Stimulated activated CD4-positive, alpha-beta T cell treated with anti-CD3 and anti-CD28 coated beads, Interleukin-15, amount 100 ng/mL, for 48 hours (primary cell): Measurements from ENCODE around the gene NEUROG3.
A peak's percentile ranks its signal among the peaks of the same experiment; 100 is the strongest.

ENCODE experiments used
- DNase-seq, 2 donors: peaks; one replicate each; pipeline ENCODE4 v3.0.0-alpha.2; 2020; ENCODE audit warnings: low read depth in 2 of 2

Gene NEUROG3

GRCh38 chr10:69573056-69573806 is at the start of gene NEUROG3:
Gene NEUROG3 (minus strand): TSS chr10:69573422. CDS start chr10:69573043, 379 bp downstream.
- DNase-seq: no peak

GRCh38 chr10:69620625-69621024 is 47.4 kb upstream of the NEUROG3 start:
- no peak for DNase-seq

- DNase-seq: no peak
Measured at GRCh38 chr10:69619626-69620025, 46.4 kb upstream of the NEUROG3 start.

GRCh38 chr10:69618746-69619145 is 45.5 kb upstream of the NEUROG3 start:
- no peak for DNase-seq

- no peak for DNase-seq
Measured at GRCh38 chr10:69616358-69616757, 43.1 kb upstream of the NEUROG3 start.

- DNase-seq: no peak
Measured at GRCh38 chr10:69614130-69614529, 40.9 kb upstream of the NEUROG3 start.

- DNase-seq: no peak
Measured at GRCh38 chr10:69612760-69613159, 39.5 kb upstream of the NEUROG3 start.

- no peak for DNase-seq
Measured at GRCh38 chr10:69609077-69609476, 35.9 kb upstream of the NEUROG3 start.

- no peak for DNase-seq
Measured at GRCh38 chr10:69600761-69601330, 27.6 kb upstream of the NEUROG3 start.

GRCh38 chr10:69588358-69588757 is 15.1 kb upstream of the NEUROG3 start:
- DNase-seq: no peak

GRCh38 chr10:69584624-69585023 is 11.4 kb upstream of the NEUROG3 start:
- DNase-seq: no peak

- DNase-seq: no peak
Measured at GRCh38 chr10:69583106-69583505, 9.9 kb upstream of the NEUROG3 start.

- no peak for DNase-seq
Measured at GRCh38 chr10:69580435-69580834, 7.2 kb upstream of the NEUROG3 start.

GRCh38 chr10:69579464-69580060 is 6.3 kb upstream of the NEUROG3 start:
- no peak for DNase-seq

GRCh38 chr10:69578508-69578991 is 5.3 kb upstream of the NEUROG3 start:
- DNase-seq: no peak

- no peak for DNase-seq
Measured at GRCh38 chr10:69577268-69578232, 4.3 kb upstream of the NEUROG3 start.

- no peak for DNase-seq
Measured at GRCh38 chr10:69576334-69577011, 3.3 kb upstream of the NEUROG3 start.

GRCh38 chr10:69575164-69575722 is 2.0 kb upstream of the NEUROG3 start:
- no peak for DNase-seq

- no peak for DNase-seq
Measured at GRCh38 chr10:69574571-69574978, 1.4 kb upstream of the NEUROG3 start.

GRCh38 chr10:69572159-69573055 is 815 bp downstream of the NEUROG3 start:
- DNase-seq: peak in 1 of 2 donors; percentile 25
